ENCODE measurements around the gene ARMC12. TPM values are rescaled to one million over a fixed set of nuclear protein-coding genes. Genes with fewer than 3 reads are reported as not detected.
A peak's percentile ranks its signal among the peaks of the same experiment; 100 is the strongest.
"Not testable (repeated sequence)": the region's sequence is repeated elsewhere in the genome, so short reads cannot be mapped to it uniquely, and the experiment has no call there.

The ARMC12 gene
- total RNA-seq, 1 donor from 2014 or later = 0.47 TPM

GRCh38 chr6:35718911-35719381 is 17.9 kb upstream of the ARMC12 start:
- no peak for DNase-seq

DNA sequence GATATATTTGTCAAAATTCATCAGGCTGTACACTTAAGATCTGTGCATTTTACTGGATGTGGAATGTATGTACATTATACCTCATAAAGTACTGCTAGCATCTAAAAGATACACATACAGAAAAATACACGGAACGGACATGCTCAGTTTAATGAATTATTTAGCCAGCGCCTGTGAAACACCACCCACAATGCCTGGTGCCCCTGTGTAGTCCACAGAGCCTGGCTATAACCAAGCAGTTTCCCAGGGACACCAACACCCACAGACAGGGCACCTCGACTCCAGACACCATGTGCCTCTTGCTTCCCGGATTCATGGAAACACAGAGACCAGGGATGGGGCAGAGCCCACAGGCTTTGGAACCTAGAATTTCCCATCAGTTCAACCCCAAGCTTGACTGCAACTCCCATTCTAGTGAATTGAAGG is 17.4 kb upstream of the ARMC12 start:
- no peak for DNase-seq

- no peak for DNase-seq
These were observed 16.8 kb upstream of the ARMC12 start for GRCh38 chr6:35719830-35720733.

- DNase-seq = no peak
These were observed 14.6 kb upstream of the ARMC12 start for GRCh38 chr6:35722121-35722761.

GRCh38 chr6:35723587-35723986 is 13.2 kb upstream of the ARMC12 start:
- no peak for DNase-seq

DNA sequence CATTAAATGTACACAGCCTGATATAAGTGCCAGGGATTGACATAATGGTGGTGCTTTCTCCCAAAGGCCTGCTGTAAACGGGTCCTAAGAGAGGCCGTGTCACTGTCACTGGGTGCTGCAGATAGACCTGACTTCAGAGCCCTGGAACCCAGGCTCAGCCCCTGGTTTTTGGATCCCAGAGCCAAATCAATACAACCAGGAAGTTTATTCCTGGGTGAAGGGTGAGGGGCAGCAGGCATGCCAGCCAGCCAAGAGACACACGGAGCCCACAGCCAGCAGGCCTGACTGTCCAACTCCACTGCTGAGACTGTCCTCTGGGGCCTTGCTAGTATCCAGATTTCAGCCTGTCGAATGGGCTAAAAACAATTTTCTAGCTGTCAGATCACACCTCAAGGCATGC is 12.8 kb upstream of the ARMC12 start:
- no peak for DNase-seq

DNA sequence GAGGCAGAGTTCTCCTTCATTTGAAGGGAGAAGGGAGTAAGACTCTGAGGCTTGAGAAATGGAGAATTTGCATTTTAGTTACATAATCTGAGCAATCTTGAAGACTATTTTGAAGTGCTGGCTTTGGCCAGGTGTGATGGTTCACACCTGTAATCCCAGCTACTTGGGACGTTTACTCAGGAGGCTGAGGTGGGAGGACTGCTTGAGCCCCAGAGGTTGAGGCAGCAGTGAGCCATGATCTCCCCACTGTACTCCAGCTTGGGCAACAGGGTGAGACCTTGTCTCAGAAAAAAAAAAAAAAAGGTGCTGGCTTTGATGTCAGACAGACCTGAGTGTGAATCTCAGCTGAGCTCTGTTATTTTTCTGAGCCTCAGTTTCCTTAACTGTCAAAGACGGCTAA is 12.4 kb upstream of the ARMC12 start:
- DNase-seq = no peak

DNA sequence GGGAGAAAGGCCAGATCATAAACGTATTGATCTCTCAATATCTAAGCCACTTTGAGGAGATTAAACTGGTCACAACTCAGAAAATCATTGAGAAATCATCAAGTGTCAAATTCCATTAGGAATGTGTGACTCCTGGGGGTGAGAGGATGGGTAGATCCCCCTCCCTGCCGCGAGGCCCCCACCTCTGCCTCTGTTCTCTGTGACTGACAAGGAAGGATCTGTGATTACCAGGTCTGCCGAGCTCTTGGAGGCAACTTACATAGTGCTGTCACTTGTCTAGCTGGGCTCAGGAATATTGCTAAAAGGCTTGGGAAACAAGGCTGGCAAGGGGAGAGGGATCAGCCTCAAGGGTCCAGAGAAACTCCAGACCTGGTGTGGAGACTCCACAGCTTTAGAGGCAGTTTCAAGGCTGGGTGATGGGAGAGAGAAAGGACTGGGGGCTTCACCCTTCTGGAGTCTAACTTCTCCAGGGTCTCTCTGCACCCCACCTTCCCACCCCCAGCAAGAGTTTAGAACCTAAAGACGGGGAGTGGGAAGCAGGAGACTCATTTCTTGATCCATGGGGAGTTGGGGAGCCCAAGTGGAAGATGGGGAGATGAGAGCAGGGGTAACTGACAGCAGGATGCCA is 11.6 kb upstream of the ARMC12 start:
- no peak for DNase-seq

DNA sequence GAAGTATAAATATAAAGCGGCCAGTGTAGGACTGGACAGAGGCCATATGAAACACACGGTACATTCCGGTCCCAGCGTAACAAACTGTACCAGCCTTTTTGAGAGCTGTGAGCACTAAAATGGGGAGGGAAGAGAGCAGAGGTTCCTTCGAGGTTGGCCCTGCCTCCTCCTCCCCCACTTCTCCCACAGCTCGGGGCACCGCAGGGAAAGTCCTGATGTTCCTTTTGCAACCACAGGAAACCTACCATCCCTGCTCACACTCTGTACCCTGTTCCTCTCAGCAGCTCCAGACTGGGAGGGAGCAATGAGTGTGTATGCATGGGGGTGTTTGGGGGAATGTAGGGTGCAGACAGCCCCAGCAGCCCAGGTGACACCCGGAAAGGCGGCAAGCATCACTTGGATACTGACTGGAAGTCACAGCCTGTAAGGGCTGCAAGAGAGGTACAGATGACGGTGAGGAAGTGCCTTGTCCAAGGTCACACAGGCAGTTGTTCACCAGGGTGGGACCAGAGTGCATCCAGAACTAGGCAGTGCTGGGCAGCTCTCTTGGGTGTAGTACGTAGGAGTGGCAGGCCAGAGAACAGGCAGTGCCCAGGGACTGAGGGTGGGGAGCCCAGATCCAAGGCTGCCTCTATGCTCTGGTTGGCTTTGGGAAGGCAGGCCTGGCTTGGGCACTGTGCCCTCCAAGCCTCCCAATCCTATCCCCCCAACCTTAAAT is 11.0 kb upstream of the ARMC12 start:
- peak; percentile 78 for DNase-seq

DNA sequence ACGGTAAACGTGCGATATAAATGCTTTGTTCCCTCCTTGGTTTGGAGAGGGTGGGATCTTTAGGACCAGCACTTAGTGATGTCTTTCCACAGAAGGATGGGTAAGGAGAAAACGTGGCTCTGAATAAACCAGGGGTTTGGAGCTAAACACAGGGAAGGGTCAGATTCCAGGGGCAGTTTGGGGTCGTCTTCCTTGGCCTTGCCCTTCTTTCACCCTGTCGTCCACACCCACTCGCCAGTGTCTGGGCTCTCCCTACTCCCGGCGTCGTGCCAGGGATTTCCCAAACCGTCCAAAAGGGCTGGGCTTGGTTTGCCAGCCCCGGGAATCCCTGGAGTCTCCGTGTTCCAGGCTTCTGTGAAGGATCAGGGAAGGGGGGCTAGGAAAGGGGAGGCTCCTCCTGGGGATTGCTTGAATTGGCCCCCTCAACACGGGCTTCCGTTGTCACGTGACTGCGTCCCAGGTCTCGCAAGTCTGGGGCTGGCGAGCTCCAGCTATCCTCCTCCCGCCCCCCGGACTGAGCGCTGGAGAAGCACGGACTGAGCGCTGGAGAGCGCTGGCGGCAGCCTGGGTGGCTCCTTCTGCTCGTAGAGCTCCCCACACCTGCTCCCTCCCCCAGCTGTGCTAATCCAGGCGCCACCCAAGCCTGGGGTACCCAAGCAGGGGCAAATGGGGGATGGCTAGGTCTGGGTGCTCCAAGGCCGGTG is 9.4 kb upstream of the ARMC12 start:
- DNase-seq = no peak

DNA sequence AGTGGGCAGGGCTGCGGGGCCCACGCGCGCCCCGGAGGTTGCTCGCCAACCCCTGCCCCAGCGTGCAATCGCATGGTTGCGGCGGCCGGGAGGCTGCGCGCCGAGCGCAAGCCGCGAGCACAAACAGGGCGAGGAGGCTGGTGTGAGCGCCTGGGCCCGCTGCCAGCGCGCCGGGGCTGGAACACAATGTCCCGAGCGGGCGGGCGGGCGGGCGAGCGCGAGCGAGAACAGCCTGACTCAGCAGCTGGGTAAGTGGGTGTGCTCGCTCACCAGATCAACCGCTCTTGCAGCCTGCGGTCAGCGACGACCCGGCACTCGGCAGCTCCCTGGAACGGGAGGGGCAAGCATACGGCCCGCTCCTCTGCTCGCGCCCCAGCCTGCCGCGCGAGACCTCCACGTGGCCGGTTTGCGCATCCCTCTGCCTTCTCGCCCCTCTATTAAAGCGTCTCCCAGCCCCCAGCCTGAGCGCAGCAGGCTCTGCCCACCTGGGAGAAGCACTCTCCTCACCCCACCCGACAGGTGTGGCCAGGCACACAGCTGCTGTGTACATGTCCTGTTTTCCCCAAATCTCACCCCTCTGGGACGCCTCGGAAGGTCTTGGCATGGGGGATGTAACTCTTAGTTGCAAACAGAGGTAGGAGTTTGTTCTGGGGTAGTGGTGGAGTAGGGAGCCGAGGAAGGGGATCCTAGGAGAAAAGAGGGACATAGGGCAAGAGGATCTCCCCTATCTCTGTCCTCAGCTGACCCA is 8.7 kb upstream of the ARMC12 start:
- peak; percentile 92 for DNase-seq

DNA sequence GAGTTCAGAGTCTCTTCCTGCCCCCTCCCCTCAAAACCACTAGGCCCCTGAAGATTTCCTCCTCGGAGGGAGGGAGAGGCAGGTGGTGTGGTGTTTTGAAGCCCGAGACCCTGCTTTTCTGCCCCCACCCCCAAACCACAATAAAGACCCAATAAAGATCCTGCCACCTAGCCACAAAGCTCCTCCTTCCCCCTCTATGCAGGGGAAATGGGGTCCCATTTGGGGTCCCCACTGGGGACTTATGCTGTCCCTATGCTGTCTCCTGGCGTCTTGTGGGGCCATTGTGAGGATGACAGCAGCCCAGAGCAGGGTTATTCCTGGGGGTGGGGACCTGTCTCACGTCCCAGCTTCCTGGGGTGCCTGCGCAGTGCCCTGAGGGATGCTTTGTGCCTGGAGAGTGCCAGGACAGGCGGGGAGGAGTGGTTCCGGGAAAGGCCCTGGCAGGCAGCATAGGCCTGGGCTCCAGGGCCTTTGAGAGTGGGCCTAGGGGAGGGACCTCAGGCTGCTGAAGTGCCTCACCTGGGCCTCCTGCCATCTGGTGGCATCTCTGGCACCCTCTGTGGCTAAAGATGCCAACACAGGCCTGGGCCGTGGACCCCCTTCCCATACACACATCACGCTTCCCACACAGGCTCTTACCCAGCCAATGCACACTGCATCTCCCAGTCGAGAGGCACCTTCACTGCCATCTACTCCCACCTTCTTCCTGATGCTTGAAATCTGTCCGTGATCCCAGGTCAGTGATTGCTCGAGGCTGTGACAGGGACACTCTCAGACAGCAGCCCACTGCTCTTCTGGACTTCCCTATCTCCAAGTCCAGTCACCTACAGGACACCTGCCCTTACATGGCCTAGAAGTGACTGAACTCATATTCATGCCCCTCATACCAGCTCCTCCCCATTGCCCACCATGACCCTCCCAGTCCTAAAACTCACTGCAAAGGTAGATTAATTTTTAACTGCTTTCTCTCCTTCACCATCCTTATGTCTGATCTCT is 7.9 kb upstream of the ARMC12 start:
- no peak for DNase-seq

DNA sequence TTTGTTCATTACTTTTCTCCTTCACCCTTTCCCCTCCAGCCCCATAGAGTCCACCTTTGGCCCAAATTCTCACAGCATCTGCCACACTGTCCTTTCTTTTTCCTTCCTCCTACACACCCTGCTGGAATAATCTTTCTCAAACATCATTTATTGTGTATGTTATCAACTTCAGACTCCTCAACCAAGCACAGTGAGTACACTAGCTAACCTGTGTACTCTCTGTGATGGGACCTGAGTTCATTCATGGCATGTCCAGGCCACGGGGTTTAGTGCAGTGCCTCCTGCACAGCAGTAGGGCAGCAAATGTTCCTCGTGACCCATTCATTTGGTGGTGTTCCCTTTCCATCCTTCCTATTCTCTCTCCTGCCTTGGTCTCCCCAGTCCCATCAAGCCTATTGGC is 7.1 kb upstream of the ARMC12 start:
- DNase-seq = no peak

DNA sequence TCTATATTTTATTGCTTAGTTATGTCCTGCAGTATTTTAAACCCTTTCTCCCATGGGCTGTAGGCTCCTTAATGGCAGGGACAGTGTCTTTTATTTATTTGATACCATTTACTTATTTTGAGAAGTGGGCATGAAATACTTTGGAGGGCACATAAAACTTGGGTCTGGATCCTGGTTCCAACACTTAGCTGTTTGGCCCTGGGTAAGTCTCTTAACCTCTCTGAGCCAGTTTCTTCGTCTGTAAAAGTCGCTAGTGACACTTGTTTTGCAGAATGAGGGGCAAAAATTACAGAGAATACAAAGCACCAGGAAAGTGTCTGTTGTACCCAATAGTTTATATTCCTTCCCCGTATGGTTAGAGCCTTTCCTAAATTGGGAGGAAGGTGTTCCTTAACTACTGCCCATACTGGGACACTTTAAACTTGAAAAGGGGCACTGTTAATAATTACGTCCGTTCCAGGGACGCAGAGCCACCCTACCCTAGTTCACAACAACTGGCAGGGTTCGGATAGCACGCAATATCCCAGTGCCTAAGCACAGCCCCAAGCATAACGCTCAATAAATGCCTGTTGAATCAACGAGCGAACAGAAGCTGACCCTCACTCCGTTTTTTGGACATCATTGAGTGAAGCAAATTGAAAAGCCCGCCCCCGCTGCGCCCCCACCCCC is 6.0 kb upstream of the ARMC12 start:
- no peak for DNase-seq

GRCh38 chr6:35731414-35731735 is 5.5 kb upstream of the ARMC12 start:
- peak; percentile 81 for DNase-seq

DNA sequence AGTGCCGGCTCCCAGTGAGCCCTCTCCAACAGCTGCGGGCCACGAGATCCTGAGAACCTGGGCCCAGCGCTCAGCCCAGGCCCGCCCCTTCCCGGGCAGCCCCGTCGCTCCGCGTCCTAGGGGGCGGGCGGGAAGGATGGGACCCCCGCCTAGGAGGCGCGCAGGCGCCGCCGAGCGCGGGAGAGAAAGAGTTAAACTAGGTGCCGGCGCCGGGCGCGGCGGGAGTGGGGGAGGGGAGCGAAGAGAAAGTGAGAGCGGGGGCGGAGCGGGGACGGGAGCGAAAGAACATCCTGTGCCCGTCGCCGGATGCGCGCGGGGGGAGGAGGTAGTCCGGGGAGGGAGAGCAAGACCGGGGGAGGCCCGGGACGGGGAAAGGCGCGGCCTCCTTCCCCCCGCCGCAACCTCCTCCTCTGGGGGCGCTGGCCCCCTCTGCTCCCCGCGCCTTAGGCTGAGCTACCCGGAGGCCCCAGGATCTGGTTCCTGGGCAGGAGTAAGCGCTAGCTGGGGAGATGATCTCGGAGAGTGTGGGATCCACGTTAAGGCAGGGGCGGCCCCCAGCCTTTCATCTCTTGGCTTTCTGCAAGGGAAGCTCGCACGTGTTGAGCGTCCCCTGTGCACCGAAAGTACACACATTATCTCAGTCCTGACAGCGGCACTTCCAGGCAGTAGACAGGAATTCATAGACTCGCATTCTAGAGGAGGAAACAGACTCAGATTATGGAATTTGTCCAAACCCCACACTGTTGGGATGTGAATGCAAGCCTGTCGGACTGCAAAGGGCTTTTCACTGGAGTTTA is 4.9 kb upstream of the ARMC12 start:
- DNase-seq = peak; percentile 84

GRCh38 chr6:35733633-35734032 is 3.2 kb upstream of the ARMC12 start:
- no peak for DNase-seq

- not testable (repeated sequence) for DNase-seq
These were observed 2.5 kb upstream of the ARMC12 start for GRCh38 chr6:35734319-35734718.

DNA sequence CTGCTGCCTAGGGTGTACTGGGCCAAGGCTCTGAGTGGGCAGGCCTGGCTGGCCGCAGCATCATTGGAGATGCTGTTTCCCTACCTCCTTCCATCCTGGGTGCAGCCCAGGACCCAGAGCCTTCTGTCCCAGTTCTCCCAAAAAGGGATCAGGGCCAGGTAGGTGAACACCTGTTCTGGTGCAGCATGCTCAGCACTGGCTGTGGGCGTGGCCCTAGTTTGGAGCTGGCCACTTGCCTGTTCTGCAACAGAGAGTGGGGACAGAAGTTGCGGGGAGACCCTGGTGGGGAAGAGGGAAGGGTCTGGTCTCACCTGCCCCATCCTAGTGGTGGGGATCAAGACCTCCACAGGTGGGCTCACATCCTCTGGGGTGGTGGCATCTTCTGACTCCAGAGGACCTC is 1.4 kb upstream of the ARMC12 start:
- no peak for DNase-seq
